PC-3 (cell line): ENCODE results near the gene TRIM14. TPM values are rescaled to one million over a fixed set of nuclear protein-coding genes. Genes with fewer than 3 reads are reported as not detected.
A peak's percentile ranks its signal among the peaks of the same experiment; 100 is the strongest.

Experiments
- ATAC-seq: fragments of 200-7000 bp; cut with Tn5 transposase; 2 replicates; pipeline ENCODE4 v1.9.1; 2020; ENCODE audit warnings: mild to moderate bottlenecking, moderate library complexity
- BruUV-seq: library from RNA; stranded (reverse); fragments of 400-500 nt; replicated peaks from 2 replicates; lab custom pipeline; 2021; lab: Mats Ljungman, UMichigan
- CTCF ChIA-PET: fragments of 300-600 bp; sonication (Branson Sonifier 250); formaldehyde crosslinking; loops from one replicate; lab custom pipeline; 2022; ENCODE audit warnings: antibody characterized with exemption; lab: Charles Lee
- POLR2A ChIA-PET: fragments of 300-600 bp; sonication (Branson Sonifier 250); formaldehyde crosslinking; loops from one replicate; lab custom pipeline; 2022; ENCODE audit warnings: antibody characterized with exemption; ENCODE audit not compliant: unreplicated experiment; lab: Charles Lee
- DNase-seq: peaks from one replicate; pipeline ENCODE4 v3.0.0-alpha.2; 2015
- H2AFZ ChIP-seq: fragments of 300-600 bp; sonication (generic); 2 replicates; pipeline ENCODE4 v1.6.0; 2016; ENCODE audit warnings: antibody characterized with exemption, low read length
- H3F3A ChIP-seq: fragments of 300-600 bp; sonication (generic); one replicate; pipeline ENCODE4 v1.6.0; 2017; ENCODE audit warnings: antibody characterized with exemption, low read length, control low read depth, mild to moderate bottlenecking; ENCODE audit not compliant: unreplicated experiment
- H3K27ac ChIP-seq: fragments of 300-600 bp; sonication (generic); 2 replicates; pipeline ENCODE4 v1.5.1; 2016; ENCODE audit warnings: mild to moderate bottlenecking, low read length
- H3K27me3 ChIP-seq: fragments of 300-600 bp; sonication (generic); 2 replicates; pipeline ENCODE4 v1.6.1; 2016; ENCODE audit warnings: low read length, mixed read lengths
- H3K36me3 ChIP-seq: fragments of 300-600 bp; sonication (generic); 2 replicates; pipeline ENCODE4 v1.6.1; 2016; ENCODE audit warnings: low read depth, mixed run types, low read length, mixed read lengths
- H3K4me1 ChIP-seq: fragments of 300-600 bp; sonication (generic); 2 replicates; pipeline ENCODE4 v1.5.1; 2016; ENCODE audit warnings: low read length; ENCODE audit not compliant: insufficient read depth
- H3K4me2 ChIP-seq: fragments of 300-600 bp; sonication (generic); 2 replicates; pipeline ENCODE4 v1.6.0; 2016; ENCODE audit warnings: low read length
- H3K4me3 ChIP-seq: fragments of 300-600 bp; sonication (generic); 2 replicates; pipeline ENCODE4 v1.5.1; 2016; ENCODE audit warnings: mild to moderate bottlenecking, low read length, mixed read lengths
- H3K79me2 ChIP-seq: fragments of 300-600 bp; sonication (generic); 2 replicates; pipeline ENCODE4 v1.6.1; 2017; ENCODE audit warnings: low read length, mixed read lengths
- H3K9ac ChIP-seq: fragments of 300-600 bp; sonication (generic); 2 replicates; pipeline ENCODE4 v1.6.0; 2016; ENCODE audit warnings: mild to moderate bottlenecking, low read length
- H3K9me2 ChIP-seq: fragments of 300-600 bp; sonication (generic); replicated peaks from 2 replicates; pipeline ENCODE4 v1.6.1; 2016; ENCODE audit warnings: mixed run types, low read length, mixed read lengths
- H3K9me3 ChIP-seq: fragments of 300-600 bp; sonication (generic); 2 replicates; pipeline ENCODE4 v1.6.1; 2016; ENCODE audit warnings: low read length, mixed read lengths
- H4K20me1 ChIP-seq: fragments of 300-600 bp; sonication (generic); 2 replicates; pipeline ENCODE4 v1.6.1; 2016; ENCODE audit warnings: low read length, mixed read lengths
- CTCF ChIP-seq: fragments of 300-600 bp; sonication (generic); conservative IDR thresholded peaks from 2 replicates; pipeline ENCODE4 v1.5.1; 2017; ENCODE audit warnings: antibody characterized with exemption, low read depth, mild to moderate bottlenecking, low read length
- EZH2 ChIP-seq: fragments of 300-600 bp; sonication (generic); IDR thresholded peaks from one replicate; pipeline ENCODE4 v1.6.1; 2017; ENCODE audit warnings: antibody characterized with exemption, mild to moderate bottlenecking, low read length; ENCODE audit not compliant: unreplicated experiment
- EZH2phosphoT487 ChIP-seq: fragments of 300-600 bp; sonication (generic); IDR thresholded peaks from 2 replicates; pipeline ENCODE4 v1.6.1; 2018; ENCODE audit warnings: mild to moderate bottlenecking, antibody characterized with exemption, low read length, borderline replicate concordance
- intact Hi-C: fragments of 100-400 bp; cut with micrococcal nuclease; formaldehyde crosslinking; loops from 2 replicates; pipeline ENCODE4 v1.9.0; 2023
- total RNA-seq: library from RNA; depleted of rRNA; stranded (reverse); fragments of >200 nt; gene quantifications from 2 replicates; pipeline ENCODE4 v1.2.3, GENCODE V29; 2014

The TRIM14 gene
- total RNA-seq, 1 experiment from 2014 or later: 11.2 TPM

GRCh38 chr9:98083061-98083501 lies 35.9 kb downstream of the TRIM14 start:
- no peak for TF ChIP-seq EZH2phosphoT487
- TF ChIP-seq EZH2: no peak
- TF ChIP-seq CTCF: no peak

GRCh38 chr9:98081477-98082219 lies 37.4 kb downstream of the TRIM14 start:
- no peaks in the 10 kb centered on the region for H3K9me3 ChIP-seq

More at GRCh38 chr9:98083061-98083501, 35.9 kb downstream of the TRIM14 start:
- Histone ChIP-seq H4K20me1 (no peaks in the 10 kb centered on the region), H3K27ac (no peak overlapping the region), H2AFZ (no peak overlapping the region), H3K79me2 (no peaks in the 10 kb centered on the region), H3K9me2 (no peaks in the 10 kb centered on the region), H3K9me3 (no peaks in the 10 kb centered on the region), H3F3A (no peaks in the 10 kb centered on the region), H3K4me1 (0 out of 2 replicates have a peak, but pooled peaks cover 3% of the 10 kb centered on the region), H3K36me3 (peaks cover 18% of the 10 kb centered on the region), H3K27me3 (no peaks in the 10 kb centered on the region), H3K4me2 (no peak overlapping the region), H3K4me3 (no peak overlapping the region), H3K9ac (no peak overlapping the region)
- intact Hi-C loops: no loop called here
- no peak for DNase-seq
- ChIA-PET POLR2A (no interaction called here), CTCF (no interaction called here)
- no TSS peak for BruUV-seq
- ATAC-seq: no peak

More at GRCh38 chr9:98081477-98082219, 37.4 kb downstream of the TRIM14 start:
- Histone ChIP-seq H3K27me3 (no peaks in the 10 kb centered on the region), H3K27ac (no peak overlapping the region), H3F3A (no peaks in the 10 kb centered on the region), H3K4me1 (0 out of 2 replicates have a peak, but pooled peaks cover 3% of the 10 kb centered on the region), H3K36me3 (peaks cover 18% of the 10 kb centered on the region), H3K9me2 (no peaks in the 10 kb centered on the region), H4K20me1 (no peaks in the 10 kb centered on the region), H3K4me3 (no peak overlapping the region), H2AFZ (no peak overlapping the region), H3K9ac (no peak overlapping the region), H3K4me2 (no peak overlapping the region), H3K79me2 (no peaks in the 10 kb centered on the region)
- BruUV-seq: no TSS peak
- ATAC-seq: peak; percentile 59
- CTCF ChIA-PET: no interaction called here
- no peak for TF ChIP-seq EZH2phosphoT487
- TF ChIP-seq EZH2: no peak
- no peak for TF ChIP-seq CTCF
- intact Hi-C loops: no loop called here
- POLR2A ChIA-PET: interaction anchor here (0.6 kb wide), 1 partner anchor 15 kb away, joined by 4 read pairs; no protein-coding TSS in a partner anchor
- DNase-seq: peak; percentile 26
